ENCODE results near the gene RBFOX1.

RBFOX1 gene

GRCh38 chr16:7422036-7422888 is 89.6 kb downstream of the RBFOX1 start:
- no peak for DNase-seq

DNA sequence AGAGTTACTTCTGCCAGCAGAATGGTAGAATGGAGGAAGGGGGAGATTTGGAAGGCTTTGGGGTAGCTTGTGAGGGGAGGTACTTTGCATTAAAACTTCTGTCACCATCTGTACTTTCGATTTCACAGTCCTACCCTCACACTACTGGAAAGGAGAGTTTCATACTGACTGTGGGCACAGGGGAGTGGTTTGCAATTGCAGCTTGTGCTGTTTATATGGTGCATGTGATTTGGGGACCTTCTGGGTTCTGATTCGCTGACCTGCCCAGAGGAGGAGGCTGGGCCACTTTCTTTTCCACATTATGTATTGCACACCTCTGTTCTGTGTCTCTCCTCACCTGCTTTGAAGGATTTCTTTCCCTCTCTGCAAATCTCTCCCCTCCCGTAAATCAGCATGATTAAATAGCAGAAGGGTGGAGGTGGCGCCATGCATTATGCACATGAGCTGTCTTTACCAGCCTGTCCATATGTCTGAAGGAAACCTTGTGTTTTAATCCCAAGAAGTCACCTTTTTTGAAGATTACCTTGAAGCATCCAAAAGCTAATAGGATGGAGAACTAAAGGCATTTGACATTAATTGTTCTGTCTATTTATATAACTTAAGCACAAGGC is 90.9 kb downstream of the RBFOX1 start:
- no peak for DNase-seq

GRCh38 chr16:7426161-7426560 is 93.5 kb downstream of the RBFOX1 start:
- no peak for DNase-seq

DNA sequence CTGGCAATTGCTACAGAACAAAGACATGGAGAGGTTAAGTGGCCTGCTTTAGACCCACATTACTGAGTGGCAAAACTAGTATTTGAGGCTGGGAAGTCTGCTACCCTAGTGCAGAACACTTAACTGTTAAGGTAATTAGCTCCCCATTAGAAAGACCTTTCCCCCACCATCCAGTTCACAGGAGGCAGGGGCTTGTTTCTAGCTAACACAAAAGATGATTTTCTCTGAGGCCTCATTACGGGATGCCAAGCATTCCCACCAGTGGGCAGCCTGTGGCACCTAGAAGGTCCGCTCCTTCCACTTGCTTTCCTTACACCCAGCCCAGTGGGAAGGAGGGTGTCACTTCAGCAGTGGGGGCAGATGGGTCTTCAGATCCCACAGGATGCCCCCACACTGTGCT is 99.1 kb downstream of the RBFOX1 start:
- DNase-seq, result no peak

- DNase-seq, result no peak
Measured at GRCh38 chr16:7436306-7436705, 103.7 kb downstream of the RBFOX1 start.

GRCh38 chr16:7437135-7437804 is 104.6 kb downstream of the RBFOX1 start:
- no peak for DNase-seq

DNA sequence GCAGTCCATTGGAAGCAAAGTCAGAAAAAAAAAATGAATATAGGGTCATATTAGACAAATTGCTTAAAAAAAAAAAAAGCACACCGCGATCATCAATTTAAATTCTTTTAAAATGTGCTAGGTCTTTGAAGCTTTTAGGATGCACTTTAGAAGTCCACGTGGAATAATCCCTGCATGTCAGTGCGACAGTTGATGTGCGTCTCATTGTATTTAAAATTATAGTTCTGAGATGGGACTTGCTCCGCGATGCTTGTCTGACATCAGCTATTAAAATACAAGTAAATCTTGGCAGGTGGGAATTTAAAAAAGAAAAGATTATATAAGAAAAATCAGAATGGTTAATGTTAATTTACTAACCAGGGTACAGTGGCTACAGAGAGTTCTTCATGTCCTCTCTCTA is 105.2 kb downstream of the RBFOX1 start:
- no peak for DNase-seq

- no peak for DNase-seq
Measured at GRCh38 chr16:7438601-7439000, 106.0 kb downstream of the RBFOX1 start.

DNA sequence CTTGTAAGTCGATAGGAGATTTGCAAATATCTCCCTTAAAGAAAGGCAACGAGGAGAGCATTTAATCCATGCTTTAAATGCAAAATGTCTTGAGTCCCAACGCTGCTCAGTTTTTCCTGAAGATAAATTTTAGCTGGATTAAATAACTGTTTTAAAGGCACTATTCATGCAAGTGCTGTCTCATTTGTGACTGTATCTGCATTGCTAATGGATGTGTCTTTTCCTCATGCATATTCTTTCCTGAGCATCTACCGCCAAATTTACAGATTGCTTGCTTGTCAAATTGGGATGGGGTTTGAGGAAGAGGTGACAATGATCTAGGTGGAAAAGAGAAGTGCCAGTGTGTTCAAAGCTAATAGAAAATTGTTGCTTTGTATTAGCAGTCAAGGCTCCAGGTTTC is 106.9 kb downstream of the RBFOX1 start:
- no peak for DNase-seq

- no peak for DNase-seq
Measured at GRCh38 chr16:7440886-7441400, 108.3 kb downstream of the RBFOX1 start.

DNA sequence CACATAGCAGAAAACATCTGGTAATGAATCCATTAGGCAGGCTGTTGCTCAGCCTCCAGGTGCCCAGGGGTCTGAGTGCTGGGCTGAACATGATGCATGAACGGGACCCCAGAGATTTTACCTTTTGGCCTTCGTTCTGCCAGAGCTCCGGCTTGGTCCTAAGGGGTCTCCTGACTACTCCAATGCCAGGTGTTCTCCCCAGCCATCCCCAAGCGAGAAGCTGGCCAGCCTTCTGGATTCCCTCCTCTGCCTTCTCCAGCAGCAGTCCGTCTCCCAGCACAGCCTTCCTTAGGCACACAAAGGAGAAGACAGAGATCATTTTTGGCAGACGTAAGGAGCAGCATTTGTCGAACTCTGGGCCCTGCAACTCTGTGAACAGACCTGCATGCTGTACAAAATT is 109.4 kb downstream of the RBFOX1 start:
- no peak for DNase-seq

DNA sequence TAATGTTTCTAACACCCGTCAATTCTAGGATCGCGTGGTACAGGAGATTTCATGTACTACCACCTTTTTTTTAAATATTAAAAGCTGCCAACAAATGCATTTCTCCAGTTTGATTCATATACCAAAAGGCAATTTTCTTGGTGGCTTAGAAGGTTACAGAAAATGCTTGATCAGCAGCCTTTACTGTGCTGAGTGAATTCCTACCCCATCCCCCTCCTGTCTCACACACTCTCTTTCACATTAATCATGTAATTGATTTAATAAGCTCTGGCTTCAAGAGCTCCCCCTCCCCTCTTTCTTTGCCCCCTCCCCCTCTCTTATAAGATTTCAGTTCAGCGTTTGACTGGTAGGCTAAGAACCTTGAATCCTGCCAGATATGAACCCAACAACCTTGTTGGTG is 110.5 kb downstream of the RBFOX1 start:
- no peak for DNase-seq

- DNase-seq, result no peak
Measured at GRCh38 chr16:7443648-7444365, 111.2 kb downstream of the RBFOX1 start.

DNA sequence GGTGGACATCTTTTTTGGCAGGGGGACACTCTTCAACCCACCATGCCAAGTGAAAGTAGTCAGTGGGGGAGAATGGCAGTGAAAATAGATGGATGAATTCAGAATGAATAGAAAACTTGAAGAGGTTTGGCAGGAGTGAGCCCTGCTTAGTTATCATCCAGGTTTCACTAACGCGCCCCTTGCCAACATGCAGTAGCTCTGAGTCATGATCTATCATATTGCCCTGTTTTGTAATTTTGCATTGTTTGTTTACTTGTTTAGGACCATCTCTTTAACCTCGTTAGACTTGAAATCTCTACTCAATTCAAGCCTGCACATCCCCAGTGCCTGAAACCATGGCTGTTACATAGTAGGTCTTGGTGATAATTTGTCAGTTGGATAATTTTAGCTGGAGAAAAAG is 116.7 kb downstream of the RBFOX1 start:
- DNase-seq, result no peak

GRCh38 chr16:7449808-7450207 is 117.2 kb downstream of the RBFOX1 start:
- DNase-seq, result no peak

DNA sequence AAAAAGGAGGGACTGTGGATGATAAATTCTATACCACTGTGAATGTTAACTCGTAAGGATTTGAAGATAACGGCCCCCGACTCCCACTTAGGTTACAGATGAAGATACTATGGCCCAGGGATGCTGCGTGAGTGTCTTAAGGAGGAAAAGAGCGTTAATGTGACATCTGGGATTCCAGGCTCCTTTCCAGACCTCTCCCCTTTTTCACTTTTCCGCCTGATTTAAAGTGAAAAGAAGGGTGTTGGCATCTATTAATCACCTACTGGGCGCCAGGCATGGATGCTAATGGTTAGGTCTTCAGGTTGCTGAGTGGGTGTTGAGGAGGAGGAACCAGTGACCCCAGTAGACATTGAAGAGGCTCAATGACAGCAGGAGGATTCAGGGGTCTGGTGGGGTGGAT is 117.8 kb downstream of the RBFOX1 start:
- DNase-seq, result no peak

DNA sequence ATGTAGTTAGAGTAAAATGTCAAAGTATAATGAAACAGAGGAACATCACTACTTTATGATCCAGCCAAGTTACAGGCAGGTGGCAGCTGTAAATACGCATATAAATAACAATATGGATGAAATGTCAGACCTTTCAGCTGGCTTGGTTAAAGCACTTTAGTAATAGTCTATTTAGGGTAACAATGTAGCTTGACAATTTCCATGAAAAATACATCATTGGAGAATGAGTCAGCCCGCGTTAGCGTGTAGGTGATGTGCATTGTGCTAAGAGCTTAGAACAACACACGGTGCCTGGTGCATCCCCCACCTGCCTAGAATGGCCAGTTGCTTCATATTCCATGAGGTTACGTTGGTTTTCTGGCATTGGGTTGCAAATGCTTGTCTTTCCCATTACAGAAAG is 119.4 kb downstream of the RBFOX1 start:
- no peak for DNase-seq

- DNase-seq, result no peak
Measured at GRCh38 chr16:7456211-7456610, 123.6 kb downstream of the RBFOX1 start.

DNA sequence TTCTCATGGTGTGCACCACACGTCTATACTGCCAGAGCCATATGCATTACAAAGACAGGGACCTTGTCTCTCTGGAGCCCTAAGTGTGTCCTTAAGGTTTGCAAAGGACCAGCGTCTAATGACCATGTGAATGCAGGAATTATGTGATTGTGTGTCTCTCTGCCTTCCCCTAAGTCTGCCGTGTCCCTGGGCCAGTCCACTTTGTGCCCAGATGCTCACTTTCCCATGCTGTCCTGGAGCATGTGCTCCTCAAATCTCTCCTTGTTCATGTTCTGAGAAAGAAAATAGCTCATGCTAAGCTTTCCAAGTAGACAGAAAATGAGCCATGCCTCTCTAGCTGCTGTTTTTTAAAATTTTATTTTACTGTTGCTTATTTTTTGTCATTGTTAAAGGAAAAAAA is 125.5 kb downstream of the RBFOX1 start:
- DNase-seq, result no peak

- DNase-seq, result no peak
Measured at GRCh38 chr16:7470344-7470743, 137.7 kb downstream of the RBFOX1 start.

- no peak for DNase-seq
Measured at GRCh38 chr16:7471268-7471667, 138.6 kb downstream of the RBFOX1 start.

DNA sequence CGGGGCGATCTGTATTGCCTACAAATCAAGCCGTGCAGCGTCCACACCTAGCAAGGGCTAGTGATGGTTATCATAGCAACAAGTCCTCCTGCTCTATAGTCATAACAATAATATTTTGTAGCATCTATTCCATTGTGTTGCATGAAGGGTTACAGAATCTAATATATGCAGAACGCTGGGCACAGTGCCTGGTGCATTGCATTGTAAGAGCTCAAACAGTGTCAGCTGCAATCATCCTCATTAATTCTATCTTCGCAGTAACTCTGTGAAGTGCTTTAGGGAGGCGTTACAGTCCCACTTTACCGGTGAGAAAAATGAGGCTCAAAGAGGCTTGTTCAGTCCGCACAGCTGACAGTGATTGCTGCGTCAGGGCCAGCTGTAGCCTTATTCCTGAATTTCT is 149.4 kb downstream of the RBFOX1 start:
- no peak for DNase-seq

- DNase-seq, result no peak
Measured at GRCh38 chr16:7482596-7483290, 150.1 kb downstream of the RBFOX1 start.
